Neutrophil (primary cell): ENCODE measurements around the gene TRIM66.

Source experiments
- H3K27ac ChIP-seq: fragments of 200-600 bp; sonication (generic); 2 replicates; pipeline ENCODE4 v1.5.1; 2016; ENCODE audit warnings: mild to moderate bottlenecking, moderate library complexity
- H3K27me3 ChIP-seq: fragments of 200-600 bp; sonication (generic); 2 replicates; pipeline ENCODE4 v1.6.0; 2016; ENCODE audit warnings: mild to moderate bottlenecking
- H3K36me3 ChIP-seq: fragments of 200-600 bp; sonication (generic); 2 replicates; pipeline ENCODE4 v1.5.1; 2017
- H3K4me1 ChIP-seq, 2 experiments: fragments of 200-600 bp in 1 of 2; sonication (generic) in 1 of 2; 1 replicate in 1 of 2; 2 replicates in 1 of 2; pipeline versions ENCODE4 v1.5.1 to v1.6.1; 2013 to 2016; ENCODE audit warnings: low read depth in 1 of 2, low read length in 1 of 2, mild to moderate bottlenecking in 1 of 2, moderate library complexity in 1 of 2; ENCODE audit not compliant: control insufficient read depth in 1 of 2, insufficient read depth in 1 of 2
- H3K4me3 ChIP-seq, 2 experiments: fragments of 200-600 bp in 1 of 2; sonication (generic) in 1 of 2; 1 replicate in 1 of 2; 2 replicates in 1 of 2; pipeline ENCODE4 v1.5.1; 2013 to 2016; ENCODE audit warnings: low read depth in 1 of 2, low read length in 1 of 2, mild to moderate bottlenecking in 1 of 2, moderate library complexity in 1 of 2
- H3K9me3 ChIP-seq: fragments of 200-600 bp; sonication (generic); 2 replicates; pipeline ENCODE4 v1.5.1; 2016
- TF ChIP-seq, protein P1 (sequence below): fragments of 200-600 bp; sonication (generic); IDR thresholded peaks from 2 replicates; pipeline ENCODE4 v1.5.1; 2016; ENCODE audit warnings: antibody characterized with exemption

The TRIM66 gene

GRCh38 chr11:8661001-8661795 is 21.3 kb downstream of the TRIM66 start:
- no peaks in the 10 kb centered on the region for H3K36me3 ChIP-seq
- H3K4me3 ChIP-seq = no peak overlapping the region
- no peaks in the 10 kb centered on the region for H3K9me3 ChIP-seq
- TF ChIP-seq, protein P1, sequence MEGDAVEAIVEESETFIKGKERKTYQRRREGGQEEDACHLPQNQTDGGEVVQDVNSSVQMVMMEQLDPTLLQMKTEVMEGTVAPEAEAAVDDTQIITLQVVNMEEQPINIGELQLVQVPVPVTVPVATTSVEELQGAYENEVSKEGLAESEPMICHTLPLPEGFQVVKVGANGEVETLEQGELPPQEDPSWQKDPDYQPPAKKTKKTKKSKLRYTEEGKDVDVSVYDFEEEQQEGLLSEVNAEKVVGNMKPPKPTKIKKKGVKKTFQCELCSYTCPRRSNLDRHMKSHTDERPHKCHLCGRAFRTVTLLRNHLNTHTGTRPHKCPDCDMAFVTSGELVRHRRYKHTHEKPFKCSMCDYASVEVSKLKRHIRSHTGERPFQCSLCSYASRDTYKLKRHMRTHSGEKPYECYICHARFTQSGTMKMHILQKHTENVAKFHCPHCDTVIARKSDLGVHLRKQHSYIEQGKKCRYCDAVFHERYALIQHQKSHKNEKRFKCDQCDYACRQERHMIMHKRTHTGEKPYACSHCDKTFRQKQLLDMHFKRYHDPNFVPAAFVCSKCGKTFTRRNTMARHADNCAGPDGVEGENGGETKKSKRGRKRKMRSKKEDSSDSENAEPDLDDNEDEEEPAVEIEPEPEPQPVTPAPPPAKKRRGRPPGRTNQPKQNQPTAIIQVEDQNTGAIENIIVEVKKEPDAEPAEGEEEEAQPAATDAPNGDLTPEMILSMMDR = no peak
- no peak overlapping the region for H3K27ac ChIP-seq
- H3K4me1 ChIP-seq = no peaks in the 10 kb centered on the region
- no peaks in the 10 kb centered on the region for H3K27me3 ChIP-seq

GRCh38 chr11:8658321-8659057 is 24.0 kb downstream of the TRIM66 start:
- H3K9me3 ChIP-seq = no peaks in the 10 kb centered on the region
- H3K4me3 ChIP-seq = no peak overlapping the region
- no peaks in the 10 kb centered on the region for H3K27me3 ChIP-seq
- H3K36me3 ChIP-seq = no peaks in the 10 kb centered on the region
- TF ChIP-seq, protein P1 = no peak
- H3K27ac ChIP-seq = no peak overlapping the region
- H3K4me1 ChIP-seq = no peaks in the 10 kb centered on the region

DNA sequence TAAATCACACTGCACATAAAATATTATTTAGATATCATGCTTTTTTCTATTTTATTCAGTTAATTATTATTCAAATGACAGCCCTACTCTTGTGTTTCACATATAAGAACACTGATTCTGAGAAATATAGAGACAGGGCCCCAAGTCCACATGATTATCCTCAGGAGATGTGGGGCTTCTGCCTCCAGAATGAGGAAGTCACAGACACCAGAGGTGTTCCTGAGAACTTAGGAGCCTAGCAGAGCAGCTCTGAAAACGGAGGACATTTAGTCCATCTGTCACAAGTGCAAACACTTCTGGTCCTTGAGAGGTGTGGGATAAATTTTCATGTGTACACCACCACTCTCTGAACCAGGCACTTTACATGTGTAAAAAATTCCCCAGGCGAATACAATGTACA is 26.2 kb downstream of the TRIM66 start:
- Histone ChIP-seq H3K4me3 (no peak overlapping the region), H3K36me3 (no peaks in the 10 kb centered on the region), H3K4me1 (no peaks in the 10 kb centered on the region), H3K9me3 (no peaks in the 10 kb centered on the region), H3K27me3 (no peaks in the 10 kb centered on the region), H3K27ac (no peak overlapping the region)
- TF ChIP-seq, protein P1 = no peak

DNA sequence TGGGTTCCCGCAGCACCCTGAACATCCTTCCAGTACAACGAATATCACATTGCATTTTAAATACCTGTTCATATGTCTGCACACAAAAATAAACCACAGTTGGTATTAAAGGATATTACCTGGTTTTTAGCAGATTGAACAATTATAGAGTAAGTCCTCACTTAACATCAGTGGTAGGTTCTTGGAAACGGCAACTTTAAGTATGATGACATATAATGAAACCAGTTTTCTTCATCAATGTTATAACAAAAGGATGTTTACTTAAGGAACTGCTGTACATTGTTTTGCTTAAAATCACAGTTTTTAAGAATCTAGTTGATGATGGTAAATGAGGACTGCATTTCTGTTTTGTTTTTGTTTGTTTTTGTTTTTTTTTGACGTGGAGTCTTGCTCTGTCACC is 28.0 kb downstream of the TRIM66 start:
- no peaks in the 10 kb centered on the region for H3K27me3 ChIP-seq
- peaks cover 6% of the 10 kb centered on the region for H3K36me3 ChIP-seq
- no peaks in the 10 kb centered on the region for H3K4me1 ChIP-seq
- H3K9me3 ChIP-seq = no peaks in the 10 kb centered on the region
- TF ChIP-seq, protein P1 = no peak
- no peak overlapping the region for H3K27ac ChIP-seq
- no peak overlapping the region for H3K4me3 ChIP-seq

GRCh38 chr11:8652140-8652539 is 30.3 kb downstream of the TRIM66 start:
- peaks cover 27% of the 10 kb centered on the region for H3K36me3 ChIP-seq
- TF ChIP-seq, protein P1 = no peak
- no peaks in the 10 kb centered on the region for H3K9me3 ChIP-seq
- no peaks in the 10 kb centered on the region for H3K4me1 ChIP-seq
- no peak overlapping the region for H3K27ac ChIP-seq
- no peak overlapping the region for H3K4me3 ChIP-seq
- H3K27me3 ChIP-seq = no peaks in the 10 kb centered on the region
